Measurements from ENCODE around the gene PHC2.

PHC2 gene

GRCh38 chr1:33408093-33408436 is 22.8 kb downstream of the PHC2 start:
- TF ChIP-seq, protein P1, sequence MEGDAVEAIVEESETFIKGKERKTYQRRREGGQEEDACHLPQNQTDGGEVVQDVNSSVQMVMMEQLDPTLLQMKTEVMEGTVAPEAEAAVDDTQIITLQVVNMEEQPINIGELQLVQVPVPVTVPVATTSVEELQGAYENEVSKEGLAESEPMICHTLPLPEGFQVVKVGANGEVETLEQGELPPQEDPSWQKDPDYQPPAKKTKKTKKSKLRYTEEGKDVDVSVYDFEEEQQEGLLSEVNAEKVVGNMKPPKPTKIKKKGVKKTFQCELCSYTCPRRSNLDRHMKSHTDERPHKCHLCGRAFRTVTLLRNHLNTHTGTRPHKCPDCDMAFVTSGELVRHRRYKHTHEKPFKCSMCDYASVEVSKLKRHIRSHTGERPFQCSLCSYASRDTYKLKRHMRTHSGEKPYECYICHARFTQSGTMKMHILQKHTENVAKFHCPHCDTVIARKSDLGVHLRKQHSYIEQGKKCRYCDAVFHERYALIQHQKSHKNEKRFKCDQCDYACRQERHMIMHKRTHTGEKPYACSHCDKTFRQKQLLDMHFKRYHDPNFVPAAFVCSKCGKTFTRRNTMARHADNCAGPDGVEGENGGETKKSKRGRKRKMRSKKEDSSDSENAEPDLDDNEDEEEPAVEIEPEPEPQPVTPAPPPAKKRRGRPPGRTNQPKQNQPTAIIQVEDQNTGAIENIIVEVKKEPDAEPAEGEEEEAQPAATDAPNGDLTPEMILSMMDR (conservative IDR thresholded peaks at IDR 0.05; ENCODE audit: low read depth, low read length): no peak
- DNase-seq (ENCODE audit: low read depth): no peak
- no peak overlapping the region for H3K4me3 ChIP-seq (ENCODE audit: low read depth, low read length)

DNA sequence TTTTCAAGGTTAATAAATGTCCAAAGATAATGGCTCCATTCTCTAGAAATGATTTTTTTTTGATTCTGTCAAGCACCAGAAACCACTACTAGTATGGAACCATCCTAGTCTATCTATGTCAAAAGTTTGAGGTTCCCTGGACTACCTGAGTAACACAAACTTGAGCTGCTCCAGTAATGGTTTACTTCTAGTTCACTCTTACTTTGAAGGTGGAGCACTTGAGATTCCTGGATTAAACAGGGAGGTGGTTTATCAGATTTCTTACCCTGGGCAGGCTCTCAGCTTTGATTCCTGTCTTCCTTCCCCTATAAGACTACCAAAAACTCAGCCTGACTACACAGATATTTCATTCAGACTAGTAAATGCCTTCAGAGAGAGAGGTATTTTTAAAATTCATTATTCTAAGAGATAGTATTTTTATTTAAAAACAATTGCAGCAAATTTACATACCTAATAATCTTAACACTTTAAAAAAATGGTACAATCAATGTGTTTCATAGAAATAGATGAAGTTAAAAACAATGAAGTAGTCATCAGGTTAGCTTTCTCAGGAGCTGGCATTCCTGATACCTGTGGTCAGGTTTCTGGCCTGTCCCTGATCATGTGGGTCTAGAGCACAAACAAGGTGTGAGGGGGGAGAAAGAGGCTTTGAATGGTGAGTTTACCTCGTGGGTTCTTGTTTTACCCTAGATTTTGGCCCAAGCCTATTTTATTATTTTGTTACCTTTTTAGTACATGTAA is 23.4 kb downstream of the PHC2 start:
- DNase-seq (ENCODE audit: low read depth): no peak
- no peak overlapping the region for H3K4me3 ChIP-seq (ENCODE audit: low read depth, low read length)
- TF ChIP-seq, protein P1 (conservative IDR thresholded peaks at IDR 0.05; ENCODE audit: low read depth, low read length): no peak

GRCh38 chr1:33402206-33402605 is 28.7 kb downstream of the PHC2 start:
- DNase-seq (ENCODE audit: low read depth): no peak
- H3K4me3 ChIP-seq (ENCODE audit: low read depth, low read length): no peak overlapping the region
- TF ChIP-seq, protein P1 (conservative IDR thresholded peaks at IDR 0.05; ENCODE audit: low read depth, low read length): no peak

DNA sequence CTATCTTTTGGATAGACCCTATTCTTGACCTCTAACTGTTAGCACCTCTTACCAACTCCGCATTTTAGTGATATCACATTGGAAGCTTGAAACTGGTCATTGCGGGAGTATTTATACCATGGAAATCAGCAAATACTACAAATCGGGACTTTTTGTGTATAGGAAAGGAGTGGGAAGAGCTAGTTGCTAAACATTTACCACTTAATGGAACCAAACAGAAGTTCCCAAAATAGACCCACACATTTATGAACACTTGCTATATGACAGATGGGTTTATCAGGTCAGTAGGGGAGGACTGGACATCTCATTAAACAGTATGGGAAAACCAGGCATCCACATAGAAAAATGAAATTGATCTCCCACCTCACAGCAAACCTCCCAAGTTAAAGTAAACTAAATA is 29.4 kb downstream of the PHC2 start:
- no peak for DNase-seq (ENCODE audit: low read depth)
- TF ChIP-seq, protein P1 (conservative IDR thresholded peaks at IDR 0.05; ENCODE audit: low read depth, low read length): no peak
- no peak overlapping the region for H3K4me3 ChIP-seq (ENCODE audit: low read depth, low read length)

DNA sequence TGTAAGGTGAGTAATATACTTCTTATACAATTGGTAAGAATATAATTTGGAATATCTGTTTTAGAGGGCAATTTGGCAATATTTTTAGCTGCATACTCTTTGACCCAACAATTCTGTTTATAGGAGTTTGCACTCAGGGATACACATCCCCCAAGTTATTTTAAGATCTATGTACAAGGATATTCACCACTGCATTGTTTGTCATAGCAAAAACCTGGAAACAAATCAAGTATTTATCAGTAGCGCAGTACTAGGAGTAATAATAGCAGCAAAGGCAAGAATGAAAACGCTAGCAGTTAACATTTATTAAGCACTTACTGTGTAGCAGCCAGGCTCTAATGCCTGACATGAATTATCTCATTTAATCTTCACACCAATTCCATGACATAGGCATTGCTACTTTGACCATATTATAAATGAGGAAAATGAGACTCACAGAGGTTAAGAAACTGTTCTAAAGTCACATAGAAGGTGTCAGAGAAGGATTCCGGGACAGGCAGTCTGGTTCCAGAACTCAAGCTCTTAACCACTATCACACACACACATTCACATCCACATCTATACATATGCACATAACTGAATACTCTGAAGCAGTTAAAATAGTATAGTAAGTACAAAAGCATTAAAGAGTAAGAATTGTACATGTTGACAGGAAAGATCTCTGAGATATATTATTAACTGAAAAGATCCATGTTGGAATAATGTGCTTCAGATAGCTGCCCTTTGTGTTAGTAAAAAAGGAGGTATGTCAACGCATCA is 30.6 kb downstream of the PHC2 start:
- TF ChIP-seq, protein P1 (conservative IDR thresholded peaks at IDR 0.05; ENCODE audit: low read depth, low read length): no peak
- H3K4me3 ChIP-seq (ENCODE audit: low read depth, low read length): no peak overlapping the region
- no peak for DNase-seq (ENCODE audit: low read depth)

GRCh38 chr1:33399375-33399774 is 31.5 kb downstream of the PHC2 start:
- H3K4me3 ChIP-seq (ENCODE audit: low read depth, low read length): no peak overlapping the region
- TF ChIP-seq, protein P1 (conservative IDR thresholded peaks at IDR 0.05; ENCODE audit: low read depth, low read length): no peak
- DNase-seq (ENCODE audit: low read depth): no peak

All from choroid plexus epithelial cell (primary cell).